Hepatocyte (in vitro differentiated cells): ENCODE measurements around the gene SLC12A1. TPM values are rescaled to one million over a fixed set of nuclear protein-coding genes. Genes with fewer than 3 reads are reported as not detected.

Experiments used
- DNase-seq: peaks from one replicate; pipeline ENCODE4 v3.0.0-alpha.2; 2016; ENCODE audit warnings: low spot score
- H2AFZ ChIP-seq: fragments of 200-600 bp; sonication (generic); 2 replicates; pipeline ENCODE4 v1.6.0; 2016; ENCODE audit warnings: antibody characterized with exemption, mild to moderate bottlenecking
- H3K27ac ChIP-seq: fragments of 200-600 bp; sonication (generic); 2 replicates; pipeline ENCODE4 v1.5.1; 2016; ENCODE audit warnings: mild to moderate bottlenecking
- H3K27me3 ChIP-seq: fragments of 200-600 bp; sonication (generic); 2 replicates; pipeline ENCODE4 v1.6.1; 2016
- H3K36me3 ChIP-seq: fragments of 200-600 bp; sonication (generic); replicated peaks from 2 replicates; pipeline ENCODE4 v1.5.1; 2016; ENCODE audit warnings: low read depth; ENCODE audit not compliant: insufficient read depth
- H3K4me1 ChIP-seq: fragments of 200-600 bp; sonication (generic); 2 replicates; pipeline ENCODE4 v1.5.1; 2016; ENCODE audit warnings: mild to moderate bottlenecking, moderate library complexity; ENCODE audit not compliant: insufficient read depth
- H3K4me2 ChIP-seq: fragments of 200-600 bp; sonication (generic); 2 replicates; pipeline ENCODE4 v1.6.0; 2016
- H3K4me3 ChIP-seq: fragments of 200-600 bp; sonication (generic); 2 replicates; pipeline ENCODE4 v1.5.1; 2016; ENCODE audit warnings: mild to moderate bottlenecking
- H3K79me2 ChIP-seq: fragments of 200-600 bp; sonication (generic); 2 replicates; pipeline ENCODE4 v1.6.0; 2017; ENCODE audit warnings: mild to moderate bottlenecking
- H3K9me2 ChIP-seq: fragments of 200-600 bp; sonication (generic); replicated peaks from 2 replicates; pipeline ENCODE4 v1.6.0; 2017; ENCODE audit warnings: mild to moderate bottlenecking; ENCODE audit not compliant: insufficient read depth
- H3K9me3 ChIP-seq: fragments of 200-600 bp; sonication (generic); 2 replicates; pipeline ENCODE4 v1.5.1; 2016; ENCODE audit warnings: low read depth, mild to moderate bottlenecking
- H4K20me1 ChIP-seq: fragments of 200-600 bp; sonication (generic); 2 replicates; pipeline ENCODE4 v1.6.0; 2016; ENCODE audit warnings: mild to moderate bottlenecking; ENCODE audit not compliant: insufficient read depth, poor library complexity, severe bottlenecking
- CTCF ChIP-seq: fragments of 200-600 bp; sonication (generic); IDR thresholded peaks from 2 replicates; pipeline ENCODE4 v1.5.1; 2016; ENCODE audit warnings: antibody characterized with exemption, mild to moderate bottlenecking; ENCODE audit not compliant: poor library complexity
- EZH2 ChIP-seq: fragments of 200-600 bp; sonication (generic); IDR thresholded peaks from 2 replicates; pipeline ENCODE4 v1.6.1; 2016; ENCODE audit warnings: antibody characterized with exemption, mild to moderate bottlenecking, borderline replicate concordance
- EZH2phosphoT487 ChIP-seq: fragments of 200-600 bp; sonication (generic); IDR thresholded peaks from one replicate; pipeline ENCODE4 v1.6.1; 2018; ENCODE audit warnings: antibody characterized with exemption, mild to moderate bottlenecking, low read depth, moderate library complexity; ENCODE audit not compliant: unreplicated experiment, severe bottlenecking
- WGBS: methylation state at CpG from one replicate; pipeline ENCODE4 v1.1.6; 2016; ENCODE audit warnings: low lambda C conversion rate; ENCODE audit errors: missing lambda C conversion rate; 5-methylcytosine and 5-hydroxymethylcytosine counted together
- polyA plus RNA-seq: library from polyadenylated mRNA; unstranded; fragments of >200 nt; fragmentation: Nextera tagmentation; extraction: Ambion mirVana; gene quantifications from 2 replicates; pipeline ENCODE4 v1.2.1, GENCODE V29; 2016
- total RNA-seq: library from RNA; depleted of rRNA; stranded (reverse); fragments of >200 nt; gene quantifications from 2 replicates; pipeline ENCODE4 v1.2.3, GENCODE V29; 2014

SLC12A1 gene
- total and polyA plus RNA-seq, 2 experiments from 2014 or later: not detected

- no peak overlapping the region for H2AFZ ChIP-seq
- H3K79me2 ChIP-seq: no peaks in the 10 kb centered on the region
- no peaks in the 10 kb centered on the region for H3K36me3 ChIP-seq
- TF ChIP-seq EZH2phosphoT487 (no peak), EZH2 (no peak), CTCF (no peak)
- no peak overlapping the region for H3K27ac ChIP-seq
- H3K4me1 ChIP-seq: no peaks in the 10 kb centered on the region
- WGBS: 73% methylated on average over 2 of the region's 2 CpGs
- no peaks in the 10 kb centered on the region for H4K20me1 ChIP-seq
- no peak overlapping the region for H3K4me3 ChIP-seq
- no peaks in the 10 kb centered on the region for H3K9me3 ChIP-seq
- no peak overlapping the region for H3K4me2 ChIP-seq
- H3K27me3 ChIP-seq: no peaks in the 10 kb centered on the region
- H3K9me2 ChIP-seq: no peaks in the 10 kb centered on the region
- DNase-seq: no peak
Measured at GRCh38 chr15:48309740-48310139, 103.6 kb downstream of the SLC12A1 start.

- 94% methylated on average over 2 of the region's 2 CpGs for WGBS
- no peaks in the 10 kb centered on the region for H3K27me3 ChIP-seq
- H3K9me3 ChIP-seq: no peaks in the 10 kb centered on the region
- no peaks in the 10 kb centered on the region for H3K79me2 ChIP-seq
- DNase-seq: no peak
- no peaks in the 10 kb centered on the region for H3K36me3 ChIP-seq
- H4K20me1 ChIP-seq: no peaks in the 10 kb centered on the region
- H3K4me3 ChIP-seq: no peak overlapping the region
- no peak overlapping the region for H3K27ac ChIP-seq
- TF ChIP-seq EZH2: no peak
- TF ChIP-seq EZH2phosphoT487: no peak
- TF ChIP-seq CTCF: no peak
- H2AFZ ChIP-seq: no peak overlapping the region
- H3K9me2 ChIP-seq: no peaks in the 10 kb centered on the region
- no peaks in the 10 kb centered on the region for H3K4me1 ChIP-seq
- no peak overlapping the region for H3K4me2 ChIP-seq
Measured at GRCh38 chr15:48313216-48313615, 107.1 kb downstream of the SLC12A1 start.

- Histone ChIP-seq H3K4me1 (no peaks in the 10 kb centered on the region), H4K20me1 (no peaks in the 10 kb centered on the region), H2AFZ (no peak overlapping the region), H3K27me3 (no peaks in the 10 kb centered on the region), H3K9me3 (no peaks in the 10 kb centered on the region), H3K9me2 (no peaks in the 10 kb centered on the region), H3K4me2 (no peak overlapping the region), H3K36me3 (no peaks in the 10 kb centered on the region), H3K27ac (no peak overlapping the region), H3K79me2 (no peaks in the 10 kb centered on the region), H3K4me3 (no peak overlapping the region)
- DNase-seq: no peak
- 80% methylated on average over 10 of the region's 10 CpGs for WGBS
- TF ChIP-seq EZH2phosphoT487: no peak
- TF ChIP-seq CTCF: no peak
- TF ChIP-seq EZH2: no peak
Measured at GRCh38 chr15:48315041-48315440, 108.9 kb downstream of the SLC12A1 start.

- H4K20me1 ChIP-seq: no peaks in the 10 kb centered on the region
- H3K4me2 ChIP-seq: no peak overlapping the region
- no peak overlapping the region for H2AFZ ChIP-seq
- H3K79me2 ChIP-seq: no peaks in the 10 kb centered on the region
- 94% methylated on average over 2 of the region's 2 CpGs for WGBS
- H3K36me3 ChIP-seq: no peaks in the 10 kb centered on the region
- no peak for TF ChIP-seq EZH2phosphoT487
- TF ChIP-seq CTCF: no peak
- no peak for TF ChIP-seq EZH2
- no peak overlapping the region for H3K27ac ChIP-seq
- no peaks in the 10 kb centered on the region for H3K27me3 ChIP-seq
- no peaks in the 10 kb centered on the region for H3K9me3 ChIP-seq
- H3K4me3 ChIP-seq: no peak overlapping the region
- H3K9me2 ChIP-seq: no peaks in the 10 kb centered on the region
- H3K4me1 ChIP-seq: no peaks in the 10 kb centered on the region
- DNase-seq: no peak
Measured at GRCh38 chr15:48317221-48317620, 111.1 kb downstream of the SLC12A1 start.
